GM23338 (cell line): ENCODE results near the gene EFHD2.

Experiments
- EZH2 ChIP-seq: fragments of 200-600 bp; sonication (generic); IDR thresholded peaks from one replicate; pipeline ENCODE4 v1.8.0; 2017; ENCODE audit warnings: antibody characterized with exemption, mild to moderate bottlenecking, low read depth; ENCODE audit not compliant: unreplicated experiment
- POLR2AphosphoS5 ChIP-seq: IDR thresholded peaks from 2 replicates; pipeline ENCODE4 v1.6.1; 2016; ENCODE audit warnings: antibody characterized with exemption, low read depth
- REST ChIP-seq: IDR thresholded peaks from one replicate; pipeline ENCODE4 v1.6.1; 2018; ENCODE audit warnings: antibody characterized with exemption; ENCODE audit not compliant: unreplicated experiment

DNA sequence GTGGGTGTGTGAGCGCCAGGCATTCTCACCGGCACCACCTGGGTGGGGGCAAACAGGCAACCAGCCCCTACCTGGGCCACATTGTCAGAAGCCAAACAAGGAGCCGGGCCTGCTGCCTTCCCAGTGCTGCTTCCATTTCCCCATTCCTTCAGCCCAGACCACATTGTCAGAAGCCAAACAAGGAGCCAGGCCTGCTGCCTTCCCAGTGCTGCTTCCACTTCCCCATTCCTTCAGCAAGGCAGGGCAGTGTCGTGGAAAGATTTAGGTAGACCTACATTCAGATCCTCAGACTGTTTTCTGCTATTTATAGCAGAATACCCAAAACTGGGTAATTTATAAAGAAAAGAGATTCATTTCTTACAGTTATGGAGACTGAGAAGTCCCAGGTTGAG lies 47.0 kb upstream of the EFHD2 start:
- TF ChIP-seq EZH2: no peak
- no peak for TF ChIP-seq POLR2AphosphoS5
- no peak for TF ChIP-seq REST
